ENCODE measurements around the gene KLC4. TPM values are rescaled to one million over a fixed set of nuclear protein-coding genes. Genes with fewer than 3 reads are reported as not detected.

The KLC4 gene
- total and polyA plus RNA-seq, 9 of the 15 experiments (the other 6 are each of a cell fraction or from before 2014, with no cell fraction given) = 1.7 to 16.2 (median 7.7) TPM

- no peak for TF ChIP-seq SNAPC5 (CRISPR knock-in tag; IDR thresholded peaks at IDR 0.05)
- peak in 1 of 2 experiments; percentile 64; a peak in 1 of 4 replicates for TF ChIP-seq KDM4B (IDR thresholded peaks at IDR 0.05; ENCODE audit: borderline replicate concordance in 2 of 2, low read depth in 1 of 2)
- TF ChIP-seq ZNF121 (CRISPR knock-in tag; conservative IDR thresholded peaks at IDR 0.05) = no peak
- TF ChIP-seq MIER1 (IDR thresholded peaks at IDR 0.05; ENCODE audit: low read depth) = no peak
- peak; percentile 87 for TF ChIP-seq ZBTB40 (IDR thresholded peaks at IDR 0.05)
- no peak for TF ChIP-seq ZBTB40 (CRISPR knock-in tag; IDR thresholded peaks at IDR 0.05)
- no peak for TF ChIP-seq LARP7 (IDR thresholded peaks at IDR 0.05)
- no peak for TF ChIP-seq SNIP1 (IDR thresholded peaks at IDR 0.05; ENCODE audit: low read depth)
- TF ChIP-seq RBM25 (IDR thresholded peaks at IDR 0.05; ENCODE audit: low read depth, low read length, severe bottlenecking) = no peak
- TF ChIP-seq TCF7L2 (IDR thresholded peaks at IDR 0.05; ENCODE audit: low read depth, low read length) = no peak
- TF ChIP-seq TEAD4 (IDR thresholded peaks at IDR 0.05; ENCODE audit: low read length) = peak; percentile 35; the same call in 1 of the 2 replicates
- no peak for TF ChIP-seq TEAD4 (CRISPR knock-in tag; IDR thresholded peaks at IDR 0.05; ENCODE audit: borderline replicate concordance)
- no peak for TF ChIP-seq PPARD (CRISPR knock-in tag; IDR thresholded peaks at IDR 0.05)
- TF ChIP-seq ZNF668 (CRISPR knock-in tag; IDR thresholded peaks at IDR 0.05) = no peak
- no peak for TF ChIP-seq HMGN3 (IDR thresholded peaks at IDR 0.05; ENCODE audit: borderline replicate concordance, extremely low read depth, insufficient read length, low read depth, low read length)
- no peak for TF ChIP-seq NELFE (IDR thresholded peaks at IDR 0.05; ENCODE audit: insufficient read depth, insufficient read length)
- no peak for TF ChIP-seq CHD1 (IDR thresholded peaks at IDR 0.05; ENCODE audit: low read length)
- no peak for TF ChIP-seq ATF1 (CRISPR knock-in tag; IDR thresholded peaks at IDR 0.05)
- TF ChIP-seq ATF1 (tag; IDR thresholded peaks at IDR 0.05) = peak; percentile 94
- TF ChIP-seq HEY1 (CRISPR knock-in tag; IDR thresholded peaks at IDR 0.05; ENCODE audit: borderline replicate concordance) = no peak
- no peak for TF ChIP-seq GTF2F1 (IDR thresholded peaks at IDR 0.05; ENCODE audit: low read depth, low read length)
Observed at GRCh38 chr6:43013843-43014433, 45.5 kb upstream of the KLC4 start, which contains the start of the genes KLHDC3 and MEA1 (continued).
